Endodermal cell (in vitro differentiated cells): ENCODE measurements around the gene CNGB1. TPM values are rescaled to one million over a fixed set of nuclear protein-coding genes. Genes with fewer than 3 reads are reported as not detected.
"Not testable (repeated sequence)": the region's sequence is repeated elsewhere in the genome, so short reads cannot be mapped to it uniquely, and the experiment has no call there.

Experiments used
- DNase-seq: peaks from one replicate; pipeline ENCODE4 v3.0.0-alpha.2; 2017
- H3K27ac ChIP-seq: 2 replicates; pipeline ENCODE4 v1.5.1; 2013; ENCODE audit warnings: mild to moderate bottlenecking, low read depth, low read length, moderate library complexity
- H3K27me3 ChIP-seq: 2 replicates; pipeline ENCODE4 v1.6.1; 2013; ENCODE audit warnings: mild to moderate bottlenecking, low read length, moderate library complexity; ENCODE audit not compliant: insufficient read depth, control insufficient read depth, poor library complexity, severe bottlenecking
- H3K36me3 ChIP-seq: 2 replicates; pipeline ENCODE4 v1.7.0; 2013; ENCODE audit warnings: mild to moderate bottlenecking, low read length, moderate library complexity; ENCODE audit not compliant: control insufficient read depth, insufficient read depth
- H3K4me1 ChIP-seq: one replicate; pipeline ENCODE4 v1.7.0; 2013; ENCODE audit warnings: low read length; ENCODE audit not compliant: control insufficient read depth, insufficient read depth
- H3K4me3 ChIP-seq: 2 replicates; pipeline ENCODE4 v1.5.1; 2013; ENCODE audit warnings: mild to moderate bottlenecking, low read length, moderate library complexity
- H3K9ac ChIP-seq: 2 replicates; pipeline ENCODE4 v1.6.1; 2013; ENCODE audit warnings: mild to moderate bottlenecking, low read length, moderate library complexity; ENCODE audit not compliant: poor library complexity, severe bottlenecking; ENCODE audit errors: extremely low read depth
- H3K9me3 ChIP-seq: 2 replicates; pipeline ENCODE4 v1.6.1; 2013; ENCODE audit warnings: mild to moderate bottlenecking, low read length, moderate library complexity; ENCODE audit not compliant: control insufficient read depth
- H3K27ac Mint-ChIP-seq: 2 replicates; pipeline ENCODE4 v1.8.0; 2020; ENCODE audit warnings: mixed read lengths
- H3K27me3 Mint-ChIP-seq: 2 replicates; pipeline ENCODE4 v1.8.0; 2021; ENCODE audit warnings: mild to moderate bottlenecking, mixed read lengths; ENCODE audit not compliant: insufficient read depth
- H3K36me3 Mint-ChIP-seq: 2 replicates; pipeline ENCODE4 v1.8.0; 2020; ENCODE audit warnings: low read depth, mixed read lengths
- H3K4me1 Mint-ChIP-seq: 2 replicates; pipeline ENCODE4 v1.8.0; 2020; ENCODE audit warnings: mixed read lengths
- H3K4me3 Mint-ChIP-seq: 2 replicates; pipeline ENCODE4 v1.8.0; 2020; ENCODE audit warnings: mild to moderate bottlenecking, moderate library complexity, mixed read lengths
- H3K9me3 Mint-ChIP-seq: 2 replicates; pipeline ENCODE4 v1.8.0; 2020; ENCODE audit warnings: mild to moderate bottlenecking, mixed read lengths
- WGBS, 2 experiments: methylation state at CpG; one replicate each; pipeline versions ENCODE4 v1.1.5 to v1.1.7; 2013; ENCODE audit warnings: missing lambda C conversion rate in 2 of 2, mixed read lengths in 1 of 2; ENCODE audit not compliant: insufficient coverage in 1 of 2, insufficient read length in 1 of 2; 5-methylcytosine and 5-hydroxymethylcytosine counted together
- total RNA-seq, 2 donors: library from RNA; stranded (reverse); fragmentation: NEBNext Ultra II Directional in 1 of 2; extraction: Animal tissue kit (Norgen Biotek cat#: 25700) in 1 of 2; gene quantifications; 2 replicates in 1 of 2; 3 replicates in 1 of 2; pipeline ENCODE4 v1.2.1, GENCODE V29; 2021
- TF ChIP-seq, protein P1 (sequence below): fragments of 200-600 bp; sonication (generic); conservative IDR thresholded peaks from 2 replicates; pipeline ENCODE4 v1.5.0; 2021; ENCODE audit warnings: antibody characterized with exemption, mild to moderate bottlenecking

Gene CNGB1
- total RNA-seq, 2 donors from 2014 or later, result 0.29 to 0.60 TPM

DNA sequence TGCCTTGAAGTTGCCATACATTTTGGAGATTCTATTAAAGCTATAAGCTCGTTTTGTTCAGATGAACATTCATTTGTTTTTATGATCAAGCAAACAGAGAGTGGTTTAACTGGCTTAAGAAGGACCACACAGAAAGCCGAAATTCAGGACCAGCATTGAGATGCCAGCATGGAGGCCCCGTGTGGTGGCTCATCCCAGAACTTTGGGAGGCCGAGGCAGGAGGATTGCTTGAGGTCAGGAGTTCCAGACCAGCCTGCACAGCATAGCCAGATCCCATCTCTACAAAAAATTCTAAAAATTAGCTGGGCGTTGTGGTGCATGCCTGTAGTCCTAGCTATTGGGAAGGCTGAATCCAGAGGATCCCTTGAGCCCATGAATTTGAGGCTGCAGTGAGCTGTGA, 122.7 kb downstream of the CNGB1 start:
- Histone ChIP-seq H3K27me3 (no peaks in the 10 kb centered on the region), H3K9me3 (no peaks in the 10 kb centered on the region), H3K9ac (no peak overlapping the region), H3K36me3 (no peaks in the 10 kb centered on the region), H3K4me1 (peaks cover 4% of the 10 kb centered on the region), H3K27ac (no peak overlapping the region), H3K4me3 (no peak overlapping the region)
- Mint-ChIP-seq H3K4me1 (peaks cover 22% of the 10 kb centered on the region), H3K9me3 (no peaks in the 10 kb centered on the region), H3K27ac (no peak overlapping the region), H3K4me3 (no peak overlapping the region), H3K36me3 (no peaks in the 10 kb centered on the region), H3K27me3 (no peaks in the 10 kb centered on the region)
- 91 to 92% methylated on average over 4 to 5 of the region's 5 CpGs for WGBS, 2 experiments
- no peak for DNase-seq
- TF ChIP-seq, protein P1, sequence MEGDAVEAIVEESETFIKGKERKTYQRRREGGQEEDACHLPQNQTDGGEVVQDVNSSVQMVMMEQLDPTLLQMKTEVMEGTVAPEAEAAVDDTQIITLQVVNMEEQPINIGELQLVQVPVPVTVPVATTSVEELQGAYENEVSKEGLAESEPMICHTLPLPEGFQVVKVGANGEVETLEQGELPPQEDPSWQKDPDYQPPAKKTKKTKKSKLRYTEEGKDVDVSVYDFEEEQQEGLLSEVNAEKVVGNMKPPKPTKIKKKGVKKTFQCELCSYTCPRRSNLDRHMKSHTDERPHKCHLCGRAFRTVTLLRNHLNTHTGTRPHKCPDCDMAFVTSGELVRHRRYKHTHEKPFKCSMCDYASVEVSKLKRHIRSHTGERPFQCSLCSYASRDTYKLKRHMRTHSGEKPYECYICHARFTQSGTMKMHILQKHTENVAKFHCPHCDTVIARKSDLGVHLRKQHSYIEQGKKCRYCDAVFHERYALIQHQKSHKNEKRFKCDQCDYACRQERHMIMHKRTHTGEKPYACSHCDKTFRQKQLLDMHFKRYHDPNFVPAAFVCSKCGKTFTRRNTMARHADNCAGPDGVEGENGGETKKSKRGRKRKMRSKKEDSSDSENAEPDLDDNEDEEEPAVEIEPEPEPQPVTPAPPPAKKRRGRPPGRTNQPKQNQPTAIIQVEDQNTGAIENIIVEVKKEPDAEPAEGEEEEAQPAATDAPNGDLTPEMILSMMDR, result no peak

DNA sequence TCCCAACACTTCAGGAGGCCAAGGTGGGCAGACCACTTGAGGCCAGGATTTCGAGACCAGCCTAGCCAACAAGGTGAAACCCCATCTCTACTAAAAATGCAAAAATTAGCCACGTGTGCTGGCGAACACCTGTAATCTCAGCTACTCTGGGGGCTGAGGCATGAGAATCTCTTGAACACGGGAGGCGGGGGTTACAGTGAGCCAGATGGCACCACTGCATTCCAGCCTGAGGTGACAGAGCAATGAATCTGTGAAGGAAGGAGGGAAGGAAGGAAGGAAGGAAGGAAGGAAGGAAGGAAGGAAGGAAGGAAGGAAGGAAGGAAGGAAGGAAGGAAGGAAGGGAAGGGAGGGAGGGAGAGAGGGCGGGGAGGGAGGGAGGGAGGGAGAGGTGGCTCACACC, 124.0 kb downstream of the CNGB1 start:
- 75 to 100% methylated on average over 1 to 6 of the region's 6 CpGs for WGBS, 2 experiments
- not testable (repeated sequence) for H3K9ac ChIP-seq, H3K9me3 Mint-ChIP-seq, H3K27me3 Mint-ChIP-seq, H3K36me3 Mint-ChIP-seq, H3K27ac ChIP-seq, DNase-seq, H3K4me1 ChIP-seq, H3K4me3 Mint-ChIP-seq, H3K27me3 ChIP-seq, H3K27ac Mint-ChIP-seq, H3K36me3 ChIP-seq, H3K9me3 ChIP-seq
- H3K4me3 ChIP-seq, result peak overlapping the region; percentile 19
- peaks cover 25% of the 10 kb centered on the region for H3K4me1 Mint-ChIP-seq

DNA sequence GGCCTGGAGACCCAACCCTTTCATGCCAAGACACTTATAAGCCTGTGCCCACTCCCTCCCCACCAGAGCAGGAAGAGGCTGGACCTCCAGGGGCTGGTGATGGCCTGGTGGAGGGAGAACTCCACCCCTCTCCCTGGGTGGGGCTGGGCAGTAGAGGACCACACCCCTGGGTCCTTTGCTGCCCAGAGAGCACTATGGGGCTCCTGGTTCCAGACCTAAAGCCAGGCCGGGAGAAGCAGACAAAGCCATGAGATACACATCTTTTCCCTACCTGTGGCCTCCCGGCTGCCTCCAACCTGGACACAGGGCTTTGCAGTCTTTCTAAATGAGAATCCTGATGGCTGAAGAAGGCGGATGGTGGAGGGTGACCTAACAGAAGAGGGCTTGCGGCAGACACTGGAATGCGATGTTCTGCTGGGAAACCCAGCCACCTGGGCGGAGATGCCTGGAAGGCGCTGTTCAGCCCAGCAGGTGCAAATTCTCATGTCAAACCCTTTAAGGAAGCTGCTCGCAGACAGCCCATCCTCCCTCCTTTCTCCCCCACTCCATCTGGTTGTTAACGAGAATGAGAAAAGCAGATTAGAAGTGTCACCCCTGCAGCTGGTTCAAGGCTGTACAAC, 124.7 kb downstream of the CNGB1 start:
- H3K9me3 Mint-ChIP-seq, result no peaks in the 10 kb centered on the region
- peak; percentile 95 for DNase-seq
- Histone ChIP-seq H3K4me1 (peaks cover 4% of the 10 kb centered on the region), H3K9ac (peak overlapping the region; percentile 38), H3K4me3 (peak overlapping the region; percentile 19), H3K36me3 (no peaks in the 10 kb centered on the region), H3K9me3 (no peaks in the 10 kb centered on the region), H3K27ac (peak overlapping the region; percentile 38), H3K27me3 (no peaks in the 10 kb centered on the region)
- H3K4me1 Mint-ChIP-seq, result peaks cover 25% of the 10 kb centered on the region
- peak overlapping the region; percentile 22 for H3K27ac Mint-ChIP-seq
- TF ChIP-seq, protein P1, result no peak
- 12 to 21% methylated on average over 4 to 9 of the region's 9 CpGs for WGBS, 2 experiments
- no peaks in the 10 kb centered on the region for H3K27me3 Mint-ChIP-seq
- no peaks in the 10 kb centered on the region for H3K36me3 Mint-ChIP-seq
- no peak overlapping the region for H3K4me3 Mint-ChIP-seq

DNA sequence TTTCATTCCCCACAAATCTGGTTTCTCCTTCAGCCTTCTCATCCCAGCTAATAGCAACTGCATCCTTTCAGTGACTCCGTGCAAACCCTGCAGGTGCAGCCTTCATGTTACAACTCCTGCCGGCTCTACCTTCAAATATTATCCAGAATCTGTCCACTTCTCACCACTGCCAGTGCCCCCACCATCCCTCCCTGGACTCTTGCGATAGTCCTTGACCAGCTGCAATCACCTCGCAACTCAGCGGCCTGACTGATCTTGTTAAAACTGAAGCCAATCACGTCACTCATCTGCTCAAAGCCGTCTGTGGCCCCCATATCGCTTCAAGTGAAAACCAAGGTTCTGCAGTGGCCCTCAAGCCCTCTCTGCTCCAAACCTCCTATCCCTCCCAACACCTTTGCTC, 125.8 kb downstream of the CNGB1 start:
- Histone ChIP-seq H3K4me1 (peaks cover 4% of the 10 kb centered on the region), H3K9ac (no peak overlapping the region), H3K4me3 (no peak overlapping the region), H3K27me3 (no peaks in the 10 kb centered on the region), H3K9me3 (no peaks in the 10 kb centered on the region), H3K36me3 (no peaks in the 10 kb centered on the region), H3K27ac (no peak overlapping the region)
- no peak for DNase-seq
- no peaks in the 10 kb centered on the region for H3K9me3 Mint-ChIP-seq
- WGBS, 2 experiments, result 90 to 92% methylated on average over 8 of the region's 8 CpGs
- H3K36me3 Mint-ChIP-seq, result no peaks in the 10 kb centered on the region
- TF ChIP-seq, protein P1, result no peak
- H3K27ac Mint-ChIP-seq, result no peak overlapping the region
- no peak overlapping the region for H3K4me3 Mint-ChIP-seq
- no peaks in the 10 kb centered on the region for H3K27me3 Mint-ChIP-seq
- peaks cover 25% of the 10 kb centered on the region for H3K4me1 Mint-ChIP-seq
